ENCODE results near the gene MUC20.
"Not testable (repeated sequence)": the region's sequence is repeated elsewhere in the genome, so short reads cannot be mapped to it uniquely, and the experiment has no call there.

Gene MUC20

GRCh38 chr3:195711091-195711812, 9.5 kb upstream of the MUC20 start:
- DNase-seq = not testable (repeated sequence)

GRCh38 chr3:195711813-195712534, 8.8 kb upstream of the MUC20 start:
- no peak for DNase-seq

GRCh38 chr3:195712535-195712910, 8.3 kb upstream of the MUC20 start:
- not testable (repeated sequence) for DNase-seq

- not testable (repeated sequence) for DNase-seq
Observed at GRCh38 chr3:195713150-195713549, 7.6 kb upstream of the MUC20 start.

GRCh38 chr3:195714380-195715011, 6.3 kb upstream of the MUC20 start:
- DNase-seq = no peak

GRCh38 chr3:195715134-195715533, 5.6 kb upstream of the MUC20 start:
- no peak for DNase-seq

- no peak for DNase-seq
Observed at GRCh38 chr3:195715583-195716266, 5.1 kb upstream of the MUC20 start.

- DNase-seq = no peak
Observed at GRCh38 chr3:195717416-195717815, 3.4 kb upstream of the MUC20 start.

- no peak for DNase-seq
Observed at GRCh38 chr3:195717852-195718476, 2.8 kb upstream of the MUC20 start.

GRCh38 chr3:195718477-195718984, 2.2 kb upstream of the MUC20 start:
- DNase-seq = no peak

GRCh38 chr3:195719514-195720254, 1.1 kb upstream of the MUC20 start:
- DNase-seq = not testable (repeated sequence)

- not testable (repeated sequence) for DNase-seq
Observed at GRCh38 chr3:195722139-195722995, 1.6 kb downstream of the MUC20 start.

GRCh38 chr3:195722996-195723345, 2.2 kb downstream of the MUC20 start:
- not testable (repeated sequence) for DNase-seq

GRCh38 chr3:195724363-195724762, 3.6 kb downstream of the MUC20 start:
- not testable (repeated sequence) for DNase-seq

- DNase-seq = not testable (repeated sequence)
Observed at GRCh38 chr3:195725916-195726740, 5.3 kb downstream of the MUC20 start.

GRCh38 chr3:195727606-195728195, 6.9 kb downstream of the MUC20 start:
- DNase-seq = no peak

GRCh38 chr3:195728789-195729188, 8.0 kb downstream of the MUC20 start:
- not testable (repeated sequence) for DNase-seq

- no peak for DNase-seq
Observed at GRCh38 chr3:195729476-195730251, 8.9 kb downstream of the MUC20 start.
